Activated CD4-positive, alpha-beta T cell treated with anti-CD3 and anti-CD28 coated beads, Interleukin-2, amount 50 U/mL, for 1 hour (primary cell): ENCODE data around the gene MRPL21.
A peak's percentile ranks its signal among the peaks of the same experiment; 100 is the strongest.
"Not testable (repeated sequence)": the region's sequence is repeated elsewhere in the genome, so short reads cannot be mapped to it uniquely, and the experiment has no call there.

Source experiments
- DNase-seq: peaks from one replicate; pipeline ENCODE4 v3.0.0-alpha.2; 2020

Gene MRPL21

GRCh38 chr11:68865241-68865640, 38.4 kb downstream of the MRPL21 start:
- DNase-seq: no peak

- no peak for DNase-seq
These were observed 39.9 kb downstream of the MRPL21 start for GRCh38 chr11:68863553-68864265.

- no peak for DNase-seq
These were observed 41.2 kb downstream of the MRPL21 start for GRCh38 chr11:68862421-68862820.

GRCh38 chr11:68859123-68859522, 44.5 kb downstream of the MRPL21 start:
- no peak for DNase-seq

- DNase-seq: no peak
These were observed 46.5 kb downstream of the MRPL21 start for GRCh38 chr11:68857037-68857586.

GRCh38 chr11:68856425-68857030, 47.1 kb downstream of the MRPL21 start:
- not testable (repeated sequence) for DNase-seq

- DNase-seq: peak; percentile 23
These were observed 48.2 kb downstream of the MRPL21 start for GRCh38 chr11:68855205-68855981.

- no peak for DNase-seq
These were observed 49.2 kb downstream of the MRPL21 start for GRCh38 chr11:68854273-68854958.

GRCh38 chr11:68852628-68853027, 51.0 kb downstream of the MRPL21 start:
- no peak for DNase-seq

GRCh38 chr11:68848429-68848828, 55.2 kb downstream of the MRPL21 start:
- DNase-seq: no peak

- no peak for DNase-seq
These were observed 56.2 kb downstream of the MRPL21 start for GRCh38 chr11:68847395-68847794.

GRCh38 chr11:68845351-68846002, 58.2 kb downstream of the MRPL21 start:
- DNase-seq: no peak

- DNase-seq: no peak
These were observed 58.8 kb downstream of the MRPL21 start for GRCh38 chr11:68844801-68845200.

GRCh38 chr11:68844376-68844775, 59.3 kb downstream of the MRPL21 start:
- no peak for DNase-seq

GRCh38 chr11:68843703-68844312, 59.8 kb downstream of the MRPL21 start:
- DNase-seq: peak; percentile 66

GRCh38 chr11:68843052-68843561, 60.5 kb downstream of the MRPL21 start:
- DNase-seq: peak; percentile 35

- DNase-seq: no peak
These were observed 61.1 kb downstream of the MRPL21 start for GRCh38 chr11:68842427-68843051.

GRCh38 chr11:68841718-68842426, 61.8 kb downstream of the MRPL21 start, which contains the start of gene CPT1A:
CPT1A (minus strand) TSS chr11:68841916; CDS start chr11:68815474, 26,442 bp downstream.
- peak; percentile 62 for DNase-seq
